HG03066 (cell line): ENCODE measurements around the gene DBNDD2.

Experiments
- ATAC-seq: cut with Tn5 transposase; IDR thresholded peaks from one replicate; pipeline ENCODE4 v1.9.1; 2021; ENCODE audit warnings: low read depth; ENCODE audit not compliant: unreplicated experiment

The DBNDD2 gene

DNA sequence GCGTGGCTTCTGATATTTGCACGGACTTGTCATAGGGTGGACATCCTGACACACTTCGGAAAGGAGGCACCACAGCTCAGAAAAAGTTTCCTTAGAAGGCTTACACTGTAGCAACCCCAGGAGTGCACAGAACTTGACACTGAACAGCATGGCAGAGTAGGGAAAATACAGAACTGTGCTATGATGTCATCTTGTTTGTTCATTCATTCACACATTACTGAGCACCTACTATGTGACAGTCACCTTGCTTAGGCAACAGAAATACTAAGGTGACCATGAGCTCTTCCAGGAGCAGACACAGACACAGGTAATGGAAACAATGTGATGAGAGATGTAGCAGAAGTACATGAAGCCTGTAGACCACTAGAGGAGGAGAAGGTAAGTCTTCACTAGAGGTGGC, 5.4 kb downstream of the DBNDD2 start:
- ATAC-seq, result no peak

GRCh38 chr20:45415822-45416637, 7.9 kb downstream of the DBNDD2 start, which contains the start of gene PIGT:
TSS of gene PIGT (plus strand) at chr20:45416141. CDS start at chr20:45416157, 16 bp downstream.
- ATAC-seq, result peak; percentile 67

- no peak for ATAC-seq
These were observed 8.8 kb downstream of the DBNDD2 start for GRCh38 chr20:45416917-45417316.

- ATAC-seq, result peak; percentile 78
These were observed 11.4 kb downstream of the DBNDD2 start for GRCh38 chr20:45419188-45420091.

DNA sequence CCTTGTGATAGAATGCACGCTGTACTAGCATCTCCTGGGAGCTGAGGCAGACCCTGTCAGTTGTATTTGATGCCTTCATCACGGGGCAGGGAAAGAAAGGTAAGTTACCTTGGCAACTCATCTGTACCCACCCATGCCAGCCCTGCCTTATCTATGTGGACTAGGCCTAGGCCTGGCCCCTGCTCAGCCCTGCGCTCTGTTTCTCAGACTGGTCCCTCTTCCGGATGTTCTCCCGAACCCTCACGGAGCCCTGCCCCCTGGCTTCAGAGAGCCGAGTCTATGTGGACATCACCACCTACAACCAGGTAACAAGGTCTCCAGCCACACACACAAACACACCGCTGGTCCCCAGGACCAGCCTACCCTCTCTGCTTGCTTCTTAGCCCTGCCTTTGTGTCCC, 12.0 kb downstream of the DBNDD2 start:
- ATAC-seq, result no peak

DNA sequence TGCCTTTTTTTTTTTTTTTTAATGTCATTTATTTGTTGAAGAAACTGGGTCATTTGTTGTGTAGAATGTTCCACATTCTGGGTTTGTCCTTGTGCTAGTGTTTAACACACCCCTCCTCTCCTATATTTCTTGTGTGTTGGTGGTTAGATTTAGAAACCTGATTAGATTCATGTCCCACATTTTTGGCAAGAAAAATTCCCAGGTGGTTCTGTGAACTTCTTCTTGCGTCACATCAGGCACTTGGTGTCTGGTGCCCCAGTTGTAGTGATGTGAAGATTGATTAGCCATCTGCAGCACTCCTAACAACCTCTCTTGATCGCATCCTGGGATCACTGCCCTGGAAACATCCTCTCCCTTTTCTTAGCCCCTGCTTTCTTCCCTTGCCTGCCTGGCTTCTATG, 15.6 kb downstream of the DBNDD2 start:
- ATAC-seq, result no peak

GRCh38 chr20:45425561-45425960, 17.5 kb downstream of the DBNDD2 start:
- ATAC-seq, result no peak

- ATAC-seq, result no peak
These were observed 18.4 kb downstream of the DBNDD2 start for GRCh38 chr20:45426320-45427016.

DNA sequence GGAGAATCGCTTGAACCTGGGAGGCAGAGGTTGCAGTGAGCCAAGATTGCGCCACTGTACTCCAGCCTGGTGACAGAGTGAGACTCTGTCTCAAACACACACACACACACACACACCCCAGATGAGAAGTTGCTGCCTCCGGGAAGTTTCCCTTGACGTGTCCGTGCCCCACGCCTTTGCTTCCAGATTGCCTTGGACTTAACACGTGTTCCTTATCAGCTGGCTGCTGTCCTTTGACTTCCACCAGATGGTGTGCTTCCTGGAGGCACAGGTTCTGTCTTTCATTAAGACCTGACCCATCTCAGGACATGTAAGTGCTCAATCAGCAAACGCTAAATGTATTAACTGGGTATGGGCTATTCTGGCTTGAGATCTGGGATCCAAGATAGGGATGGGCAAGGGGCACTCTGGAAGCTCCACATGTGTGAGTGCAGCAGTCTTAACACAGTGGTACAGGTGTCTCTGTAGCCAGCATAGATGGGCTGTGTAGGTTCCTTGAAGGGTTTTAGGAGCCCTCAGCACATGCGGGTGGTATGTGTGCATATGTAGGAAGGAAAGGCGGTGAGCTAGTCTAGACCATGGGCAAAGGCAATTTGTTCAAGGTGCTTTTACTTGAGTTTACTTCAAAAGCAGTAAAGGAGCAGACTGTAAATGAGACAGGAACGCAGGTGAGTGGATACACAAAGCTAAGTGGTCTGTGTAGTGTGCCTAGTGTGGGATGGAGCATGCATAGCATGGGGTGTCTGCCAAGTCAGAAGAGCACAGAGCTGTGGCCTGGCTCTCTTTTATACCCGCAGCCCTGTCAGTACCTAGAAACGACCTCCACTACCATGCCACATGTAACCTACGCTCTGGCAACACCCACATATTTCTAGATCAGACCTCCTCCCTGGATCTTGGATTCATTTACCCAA, 19.4 kb downstream of the DBNDD2 start:
- ATAC-seq, result no peak

GRCh38 chr20:45429618-45430017, 21.5 kb downstream of the DBNDD2 start:
- no peak for ATAC-seq

DNA sequence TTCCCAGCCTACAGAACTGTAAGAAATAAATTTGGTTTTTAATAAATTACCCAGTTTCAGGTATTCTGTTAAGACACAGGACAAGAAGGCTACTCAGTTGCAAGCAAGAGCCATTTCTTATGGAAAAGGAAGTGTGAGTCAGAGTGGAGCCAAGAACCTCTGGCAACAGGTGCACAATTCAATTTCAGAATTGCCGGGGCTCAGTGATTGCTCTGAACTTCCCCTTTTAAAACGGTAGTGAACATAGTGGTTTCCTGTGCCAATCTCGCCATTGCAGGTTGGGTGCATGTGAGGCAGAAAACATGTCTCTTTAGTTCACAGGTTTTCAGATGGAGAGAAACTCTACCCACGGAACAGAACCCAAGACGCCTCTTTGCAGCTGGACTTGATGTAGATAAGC, 24.2 kb downstream of the DBNDD2 start:
- ATAC-seq, result no peak

DNA sequence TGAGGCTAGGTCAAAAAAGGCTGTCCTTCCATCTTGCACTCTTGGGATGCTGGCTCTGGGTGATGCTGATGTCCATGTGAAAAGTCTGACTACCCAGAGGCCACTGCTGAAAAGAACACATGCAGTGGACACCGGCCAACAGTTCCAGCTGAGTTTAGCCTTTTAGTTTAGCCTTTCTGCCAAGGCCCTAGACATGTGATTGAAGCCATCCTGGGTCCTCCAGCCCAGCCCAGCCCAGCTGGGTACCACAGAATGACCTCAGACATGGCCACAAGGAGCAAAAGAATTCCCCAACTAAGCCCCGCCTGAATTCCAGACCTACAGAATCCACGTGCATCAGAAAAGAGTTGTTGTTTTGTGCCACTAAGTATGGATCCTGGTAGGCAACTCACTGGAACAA, 25.2 kb downstream of the DBNDD2 start:
- no peak for ATAC-seq

- ATAC-seq, result no peak
These were observed 25.9 kb downstream of the DBNDD2 start for GRCh38 chr20:45433976-45434375.

DNA sequence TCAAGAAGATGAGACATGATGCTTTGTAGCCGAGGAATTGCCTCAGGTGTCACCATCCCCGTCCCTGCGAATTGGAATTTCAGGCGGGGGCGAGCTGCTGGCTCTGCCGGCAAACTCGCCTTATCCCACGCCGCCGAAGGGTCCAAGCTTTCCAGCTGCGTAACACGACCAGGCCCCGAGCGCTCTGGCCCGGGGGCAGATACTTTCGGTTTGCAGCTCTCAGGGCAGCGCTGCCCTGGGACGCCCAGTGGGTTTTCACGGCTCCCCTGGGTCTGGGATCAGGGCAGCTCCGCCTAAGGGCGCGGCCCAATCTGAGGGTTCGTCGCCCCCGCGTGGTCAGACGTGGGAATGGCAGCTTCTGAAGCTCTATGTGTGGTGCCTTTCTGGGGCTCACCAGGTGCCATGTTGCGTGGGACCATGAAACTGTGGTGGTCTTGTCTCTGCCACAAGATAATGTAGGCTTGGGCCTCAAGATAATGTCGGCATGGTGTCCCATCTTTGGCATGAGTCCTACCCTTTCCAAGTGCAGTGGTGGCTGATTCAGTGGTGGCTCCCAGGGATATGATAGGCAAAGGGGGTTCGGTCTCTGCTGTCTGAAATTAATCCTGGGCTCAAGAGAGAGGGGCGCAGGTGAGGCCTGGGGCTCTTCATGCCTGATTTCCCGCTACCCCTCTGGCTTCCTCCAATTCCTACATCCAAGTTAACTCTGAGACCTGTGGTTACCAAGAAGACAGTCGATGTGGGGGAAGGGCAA, 28.8 kb downstream of the DBNDD2 start:
- no peak for ATAC-seq

DNA sequence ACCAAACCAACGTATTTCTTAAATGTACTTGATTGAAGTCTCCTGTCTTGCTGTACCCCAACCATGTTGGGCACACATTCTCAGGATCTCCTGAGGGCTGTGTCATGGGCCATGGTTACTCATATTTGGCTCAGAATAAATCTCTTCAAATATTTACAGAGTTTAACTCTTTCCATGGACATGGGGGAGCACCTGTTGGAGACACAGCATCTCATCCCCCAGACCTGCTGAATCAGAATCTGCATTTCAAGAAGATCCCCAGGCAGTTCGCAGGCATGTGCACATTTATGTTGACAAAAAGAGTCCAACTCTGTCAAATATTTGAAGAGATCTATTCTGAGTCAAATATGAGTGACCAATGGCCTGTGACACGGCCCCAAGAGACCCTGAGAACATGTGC, 32.3 kb downstream of the DBNDD2 start:
- ATAC-seq, result no peak

DNA sequence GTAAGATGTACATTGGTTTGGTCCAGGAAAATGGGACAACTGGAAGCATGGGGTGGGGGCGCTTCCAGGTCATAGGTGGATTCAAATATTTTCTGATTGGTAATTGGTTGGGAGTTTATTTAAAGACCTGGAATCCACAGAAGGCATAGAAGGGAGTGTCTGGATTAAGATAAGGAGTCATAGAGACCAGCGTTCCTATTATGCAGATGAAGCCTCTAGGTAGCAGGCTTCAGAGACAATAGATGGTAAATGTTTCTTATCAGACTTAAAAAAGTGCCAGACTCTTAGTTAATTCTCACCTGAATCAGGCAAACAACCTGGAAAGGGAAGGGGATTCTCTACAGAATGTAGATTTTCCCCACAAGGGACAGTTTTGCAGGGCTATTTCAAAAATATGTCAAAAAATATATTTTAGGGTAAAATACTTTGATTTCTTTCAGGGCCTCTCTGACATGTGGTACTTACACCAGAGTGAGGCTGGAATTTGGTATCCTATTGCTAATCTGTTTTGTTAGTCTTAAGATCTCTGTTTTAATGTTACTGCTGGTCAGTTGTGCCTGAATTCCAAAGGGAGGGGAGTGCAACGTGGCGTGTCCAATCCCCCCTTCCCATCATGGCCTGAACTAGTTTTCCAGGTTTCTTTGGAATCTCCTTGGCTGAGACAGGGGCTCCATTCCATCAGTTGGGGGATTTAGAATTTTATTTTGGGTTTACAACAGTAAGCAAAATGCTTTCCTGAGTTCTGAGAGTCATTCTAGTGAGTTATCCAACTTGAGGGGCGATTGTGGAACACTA, 33.0 kb downstream of the DBNDD2 start:
- ATAC-seq, result no peak

DNA sequence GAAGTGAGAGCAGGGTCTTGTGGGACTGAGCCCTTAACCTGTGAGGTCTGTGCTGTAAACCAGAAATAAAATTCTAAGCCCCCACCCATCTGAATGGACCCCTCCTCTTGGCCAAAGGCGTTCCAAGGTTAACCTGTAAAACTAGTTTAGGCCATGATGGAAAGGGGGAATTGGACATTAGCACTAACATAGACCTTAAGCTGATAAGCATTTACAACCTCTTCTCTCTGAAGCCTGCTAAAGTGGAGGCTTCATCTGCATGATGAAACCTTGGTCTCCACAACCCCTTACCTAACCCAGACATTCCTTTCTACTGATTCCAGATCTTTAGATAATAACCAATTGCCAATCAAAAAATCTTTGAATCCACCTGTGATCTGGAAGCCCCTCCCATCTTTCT, 33.7 kb downstream of the DBNDD2 start:
- no peak for ATAC-seq

DNA sequence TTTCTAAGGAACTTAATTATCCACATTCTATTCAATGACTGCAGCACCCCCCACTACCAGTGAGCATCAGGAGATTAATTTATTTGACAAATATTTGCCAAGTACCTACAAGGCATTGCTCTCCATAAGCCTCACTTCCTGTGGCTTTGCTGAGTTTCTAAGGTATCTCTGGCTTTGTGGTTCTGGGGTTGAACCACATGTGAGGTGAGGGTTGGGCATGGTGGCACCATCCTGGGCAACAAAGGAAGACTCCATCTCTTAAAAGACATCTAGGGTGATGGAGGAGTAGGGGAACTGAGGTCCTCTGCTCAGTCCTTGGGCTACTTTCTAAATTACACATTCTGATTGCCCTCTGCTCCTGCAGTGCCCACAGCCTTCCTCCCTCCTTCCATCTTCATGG, 36.0 kb downstream of the DBNDD2 start:
- ATAC-seq, result no peak
